AG08395 (cell line): ENCODE results near the gene GRPR.
A peak's percentile ranks its signal among the peaks of the same experiment; 100 is the strongest.
"Not testable (repeated sequence)": the region's sequence is repeated elsewhere in the genome, so short reads cannot be mapped to it uniquely, and the experiment has no call there.

Experiments used
- DNase-seq: peaks from one replicate; pipeline ENCODE4 v3.0.0; 2012; ENCODE audit warnings: mixed read lengths, low spot score

GRPR gene

DNA sequence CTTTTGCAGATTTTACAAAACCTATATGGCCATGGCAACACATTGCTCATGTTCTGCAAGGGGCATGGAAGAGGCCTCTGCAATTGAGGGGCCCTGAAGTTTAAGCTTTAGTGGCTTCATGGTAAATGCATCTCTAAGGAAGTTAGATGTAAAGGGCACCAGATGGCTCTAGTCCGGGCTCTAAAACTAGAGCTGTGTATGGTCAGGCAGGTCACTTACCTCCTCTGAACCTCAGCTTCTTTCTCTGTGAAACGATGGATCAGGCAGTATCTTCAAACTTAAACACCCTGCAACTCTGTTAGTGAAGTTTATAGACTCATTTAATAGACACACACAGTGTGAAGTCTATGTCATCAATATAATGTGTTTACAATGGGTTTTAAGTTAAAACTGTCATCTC is 53.9 kb downstream of the GRPR start:
- DNase-seq = no peak

GRCh38 chrX:16183843-16184242 is 60.5 kb downstream of the GRPR start:
- DNase-seq = not testable (repeated sequence)

- peak; percentile 92 for DNase-seq
Measured at GRCh38 chrX:16185725-16186136, 62.4 kb downstream of the GRPR start.

GRCh38 chrX:16186380-16187007 is 63.1 kb downstream of the GRPR start:
- no peak for DNase-seq

DNA sequence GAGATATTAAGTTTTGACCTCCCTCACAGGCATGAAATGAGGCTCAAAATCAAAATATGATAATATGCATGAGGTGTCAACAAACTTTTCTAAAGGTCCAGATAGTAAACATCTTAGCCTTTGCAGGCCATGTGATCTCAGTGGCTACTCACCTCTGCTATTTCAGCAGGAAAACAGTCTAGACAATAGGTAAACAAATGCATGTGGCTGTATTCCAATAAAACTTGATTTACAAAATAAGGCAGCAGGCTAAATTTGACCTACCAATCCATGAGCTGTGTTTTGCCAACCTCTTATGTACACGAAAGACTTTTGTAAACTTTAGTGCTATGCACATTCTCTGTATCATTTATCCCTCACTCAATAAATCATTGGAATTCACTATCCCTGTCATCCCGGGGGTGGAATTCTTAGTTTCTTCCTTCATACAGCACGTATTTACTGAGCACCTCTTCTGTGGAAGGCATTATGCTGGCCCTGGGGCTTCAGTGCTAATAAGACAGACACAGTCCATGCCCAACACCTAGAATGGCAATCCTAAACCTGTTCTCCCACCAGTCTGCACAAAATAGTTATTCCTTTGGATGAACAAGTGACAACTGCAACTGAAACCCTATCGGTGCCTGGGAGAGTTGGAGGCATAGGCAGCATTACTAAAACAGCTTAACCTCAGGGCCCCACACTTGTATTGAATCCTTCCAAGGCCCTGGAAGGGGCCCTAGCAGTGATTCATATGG is 63.8 kb downstream of the GRPR start:
- no peak for DNase-seq

DNA sequence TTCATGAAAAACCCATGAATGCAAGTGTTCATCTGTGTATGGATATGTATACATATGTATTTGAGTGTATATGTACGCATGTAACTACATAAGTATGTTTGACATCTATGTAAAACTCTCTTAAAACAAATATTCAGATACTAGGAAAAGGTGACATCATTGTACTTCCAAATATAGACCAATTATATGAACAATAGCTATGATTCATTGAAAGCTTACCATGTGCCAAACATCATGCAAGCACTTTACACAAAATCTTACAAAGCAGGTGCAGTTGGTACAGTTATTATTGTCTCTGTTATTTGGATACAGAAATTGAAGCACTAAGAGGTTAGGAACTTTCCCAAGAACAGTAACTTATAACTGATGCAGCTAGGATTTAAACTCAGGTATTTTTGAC is 65.3 kb downstream of the GRPR start:
- DNase-seq = peak; percentile 25

DNA sequence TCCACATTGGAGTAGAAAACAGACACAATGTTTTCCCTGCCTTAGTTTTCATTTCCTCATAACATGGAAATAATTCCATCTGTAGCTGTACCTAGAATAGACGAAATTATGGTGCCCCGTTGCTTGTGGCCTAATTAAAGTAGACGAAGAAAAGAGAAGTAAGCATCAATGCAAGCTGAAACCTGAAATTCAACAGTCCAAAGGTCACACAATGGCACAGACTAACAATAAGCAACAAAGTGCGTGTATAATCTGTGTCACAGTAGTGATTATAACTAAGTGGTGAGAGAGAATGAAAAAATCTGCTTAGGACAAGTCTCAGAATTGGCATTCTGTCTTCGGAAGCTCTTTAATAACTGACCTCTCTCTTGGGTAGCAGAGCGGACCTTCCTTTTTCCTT is 68.2 kb downstream of the GRPR start:
- no peak for DNase-seq

- no peak for DNase-seq
Measured at GRCh38 chrX:16196829-16197228, 73.5 kb downstream of the GRPR start.

GRCh38 chrX:16199343-16199742 is 76.0 kb downstream of the GRPR start:
- no peak for DNase-seq

- no peak for DNase-seq
Measured at GRCh38 chrX:16202943-16203342, 79.6 kb downstream of the GRPR start.
